CD4-positive, alpha-beta T cell treated with Interleukin-1 beta for 1 hour (primary cell): ENCODE data around the gene NXPH3.
"Not testable (repeated sequence)": the region's sequence is repeated elsewhere in the genome, so short reads cannot be mapped to it uniquely, and the experiment has no call there.

Experiments
- DNase-seq, 2 donors: peaks; one replicate each; pipeline ENCODE4 v3.0.0-alpha.2; 2020 to 2022

The NXPH3 gene

GRCh38 chr17:49554694-49555494 is 20.8 kb upstream of the NXPH3 start:
- DNase-seq: no peak

- DNase-seq: no peak
Observed at GRCh38 chr17:49555495-49556222, 20.0 kb upstream of the NXPH3 start.

- DNase-seq: peak; percentile 82 to 83
Observed at GRCh38 chr17:49556223-49556943, 19.3 kb upstream of the NXPH3 start.

- peak; percentile 40 to 53 for DNase-seq
Observed at GRCh38 chr17:49557312-49558024, 18.2 kb upstream of the NXPH3 start.

- DNase-seq: no peak
Observed at GRCh38 chr17:49564638-49565037, 11.0 kb upstream of the NXPH3 start.

- DNase-seq: no peak
Observed at GRCh38 chr17:49565948-49566491, 9.7 kb upstream of the NXPH3 start.

GRCh38 chr17:49566668-49567071 is 9.0 kb upstream of the NXPH3 start:
- no peak for DNase-seq

- DNase-seq: no peak
Observed at GRCh38 chr17:49567104-49567521, 8.6 kb upstream of the NXPH3 start.

- peak; percentile 83 for DNase-seq
Observed at GRCh38 chr17:49567871-49568694, 7.6 kb upstream of the NXPH3 start.

GRCh38 chr17:49568695-49569047 is 7.0 kb upstream of the NXPH3 start:
- not testable (repeated sequence) for DNase-seq

- DNase-seq: no peak
Observed at GRCh38 chr17:49570540-49571242, 5.0 kb upstream of the NXPH3 start.

- no peak for DNase-seq
Observed at GRCh38 chr17:49571283-49571682, 4.4 kb upstream of the NXPH3 start.

- DNase-seq: no peak
Observed at GRCh38 chr17:49571764-49572163, 3.9 kb upstream of the NXPH3 start.

GRCh38 chr17:49572226-49572625 is 3.4 kb upstream of the NXPH3 start:
- DNase-seq: no peak

- no peak for DNase-seq
Observed at GRCh38 chr17:49572806-49573420, 2.8 kb upstream of the NXPH3 start.

GRCh38 chr17:49573510-49574322 is 2.0 kb upstream of the NXPH3 start:
- DNase-seq: no peak

GRCh38 chr17:49574323-49574781 is 1.3 kb upstream of the NXPH3 start:
- DNase-seq: no peak

GRCh38 chr17:49574945-49575678 is 559 bp upstream of the NXPH3 start:
- DNase-seq: no peak
